Stimulated activated CD4-positive, alpha-beta T cell treated with anti-CD3 and anti-CD28 coated beads, Interleukin-15, amount 100 ng/mL, for 1 hour (primary cell): ENCODE data around the gene EHMT1.
"Not testable (repeated sequence)": the region's sequence is repeated elsewhere in the genome, so short reads cannot be mapped to it uniquely, and the experiment has no call there.

Experiments
- DNase-seq, 2 donors: peaks; one replicate each; pipeline ENCODE4 v3.0.0-alpha.2; 2020; ENCODE audit warnings: low read depth in 1 of 2, low spot score in 1 of 2

EHMT1 gene

DNA sequence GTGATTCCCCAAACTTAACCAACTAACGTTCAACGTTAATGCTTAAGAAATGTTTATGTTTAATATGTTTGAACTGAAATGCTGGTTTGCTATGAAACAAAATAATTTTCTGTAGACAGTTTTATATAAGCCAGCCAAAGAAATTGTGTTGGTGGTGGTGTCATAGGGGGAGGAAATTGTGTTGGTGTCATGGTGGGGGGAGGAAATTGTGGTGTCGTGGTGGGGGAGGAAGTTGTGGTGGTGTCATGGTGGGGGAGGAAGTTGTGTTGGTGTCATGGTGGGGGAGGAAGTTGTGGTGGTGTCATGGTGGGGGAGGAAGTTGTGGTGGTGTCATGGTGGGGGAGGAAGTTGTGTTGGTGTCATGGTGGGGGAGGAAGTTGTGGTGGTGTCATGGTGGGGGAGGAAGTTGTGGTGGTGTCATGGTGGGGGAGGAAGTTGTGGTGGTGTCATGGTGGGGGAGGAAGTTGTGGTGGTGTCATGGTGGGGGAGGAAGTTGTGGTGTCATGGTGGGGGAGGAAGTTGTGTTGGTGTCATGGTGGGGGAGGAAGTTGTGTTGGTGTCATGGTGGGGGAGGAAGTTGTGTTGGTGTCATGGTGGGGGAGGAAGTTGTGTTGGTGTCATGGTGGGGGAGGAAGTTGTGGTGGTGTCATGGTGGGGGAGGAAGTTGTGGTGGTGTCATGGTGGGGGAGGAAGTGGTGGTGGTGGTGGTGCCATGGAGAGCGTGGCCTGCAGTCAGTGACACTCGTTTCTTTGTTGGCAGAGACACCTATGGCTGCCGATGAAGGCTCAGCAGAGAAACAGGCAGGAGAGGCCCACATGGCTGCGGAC lies 97.3 kb downstream of the EHMT1 start:
- not testable (repeated sequence) for DNase-seq

DNA sequence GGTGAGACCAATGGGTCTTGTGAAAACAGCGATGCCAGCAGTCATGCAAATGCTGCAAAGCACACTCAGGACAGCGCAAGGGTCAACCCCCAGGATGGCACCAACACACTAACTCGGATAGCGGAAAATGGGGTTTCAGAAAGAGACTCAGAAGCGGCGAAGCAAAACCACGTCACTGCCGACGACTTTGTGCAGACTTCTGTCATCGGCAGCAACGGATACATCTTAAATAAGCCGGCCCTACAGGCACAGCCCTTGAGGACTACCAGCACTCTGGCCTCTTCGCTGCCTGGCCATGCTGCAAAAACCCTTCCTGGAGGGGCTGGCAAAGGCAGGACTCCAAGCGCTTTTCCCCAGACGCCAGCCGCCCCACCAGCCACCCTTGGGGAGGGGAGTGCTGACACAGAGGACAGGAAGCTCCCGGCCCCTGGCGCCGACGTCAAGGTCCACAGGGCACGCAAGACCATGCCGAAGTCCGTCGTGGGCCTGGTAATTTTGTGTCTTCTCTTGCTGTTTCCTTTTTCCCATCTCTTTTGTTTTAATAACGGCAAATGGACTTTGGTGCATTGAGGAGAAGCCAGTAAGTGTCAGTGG lies 98.0 kb downstream of the EHMT1 start:
- no peak for DNase-seq

DNA sequence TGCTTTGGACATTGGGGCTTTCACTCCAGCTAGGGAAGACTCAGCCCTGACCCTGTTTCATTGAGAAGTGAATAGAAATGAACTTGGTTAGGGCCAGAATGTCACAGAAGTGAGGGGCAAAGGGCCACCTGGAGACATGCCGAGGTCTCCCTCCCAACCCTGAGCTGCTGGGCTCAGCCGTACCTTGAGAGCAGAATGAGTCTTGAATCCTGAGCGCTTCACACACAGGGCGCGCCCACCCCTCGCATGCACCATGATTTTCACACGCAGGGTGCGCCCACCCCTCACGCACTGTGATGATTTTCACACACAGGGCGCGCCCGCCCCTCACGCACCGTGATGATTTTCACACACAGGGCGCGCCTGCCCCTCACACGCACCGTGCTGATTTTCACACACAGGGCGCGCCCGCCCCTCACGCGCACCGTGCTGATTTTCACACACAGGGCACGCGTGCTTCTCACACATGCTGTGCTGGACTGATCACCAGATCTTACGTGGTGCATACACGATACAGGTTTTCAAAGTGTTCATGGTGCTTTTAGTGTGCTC lies 99.0 kb downstream of the EHMT1 start:
- DNase-seq: no peak

DNA sequence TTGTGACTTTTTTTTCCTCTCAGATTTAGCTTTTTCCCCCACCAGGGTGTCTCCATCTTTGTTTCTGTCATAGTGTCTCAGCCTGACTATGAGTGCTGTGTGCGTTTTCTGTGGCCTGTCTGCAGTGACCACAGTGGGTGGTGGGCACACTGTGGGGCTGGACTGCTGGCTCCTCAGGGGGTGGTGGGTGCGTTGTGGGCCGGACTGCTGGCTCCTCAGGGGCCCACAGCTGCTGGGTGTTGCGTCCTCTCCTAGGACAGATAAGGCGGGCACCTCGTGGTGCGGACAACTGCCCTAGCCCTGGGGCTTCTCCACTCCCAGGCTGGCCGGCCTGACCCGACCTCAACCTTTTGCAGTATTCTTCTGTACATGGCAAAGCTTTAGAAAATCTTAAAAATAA lies 100.4 kb downstream of the EHMT1 start:
- no peak for DNase-seq

DNA sequence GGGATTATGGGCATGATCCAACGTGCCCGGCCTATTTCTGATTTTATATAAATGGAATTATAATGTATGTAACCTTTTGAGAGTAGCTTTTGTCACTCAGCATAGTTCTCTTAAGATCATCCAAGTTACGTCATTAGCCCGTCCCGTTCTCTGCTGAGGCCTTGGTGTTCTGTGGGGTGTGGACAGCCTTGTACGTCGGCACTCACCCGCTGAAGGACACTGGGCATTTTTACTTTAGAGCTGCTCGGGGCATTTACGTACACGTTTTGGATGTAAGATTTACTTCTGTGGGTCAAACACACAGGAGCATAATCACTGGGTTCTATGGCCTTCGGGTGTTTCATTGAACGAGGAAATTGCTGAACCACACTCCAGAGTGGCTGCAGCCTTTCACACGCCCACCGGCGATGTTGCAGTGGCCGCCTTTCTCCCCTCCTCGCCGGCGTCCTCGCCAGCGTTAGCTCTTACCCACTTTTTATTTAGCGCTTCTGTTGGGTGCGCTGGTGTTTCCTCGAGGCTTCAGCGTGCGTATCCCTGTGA lies 101.8 kb downstream of the EHMT1 start:
- no peak for DNase-seq

DNA sequence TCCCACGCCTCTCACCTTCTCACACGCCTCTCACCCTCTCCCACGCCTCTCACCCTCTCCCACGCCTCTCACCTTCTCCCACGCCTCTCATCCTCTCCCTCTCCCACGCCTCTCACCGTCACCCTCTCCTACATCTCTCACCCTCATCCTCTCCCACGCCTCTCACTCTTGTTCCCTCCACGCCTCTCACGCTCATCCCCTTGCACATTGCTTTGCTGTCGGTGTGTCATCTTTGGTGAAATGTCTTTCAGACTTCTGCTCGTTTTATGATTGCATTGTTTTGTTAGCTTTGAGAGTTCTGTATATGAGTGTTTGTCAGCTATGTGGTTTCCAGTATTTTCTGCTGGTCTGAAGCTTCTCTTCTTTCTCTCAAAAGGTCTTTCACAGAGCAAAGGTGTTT lies 102.7 kb downstream of the EHMT1 start:
- DNase-seq: no peak

DNA sequence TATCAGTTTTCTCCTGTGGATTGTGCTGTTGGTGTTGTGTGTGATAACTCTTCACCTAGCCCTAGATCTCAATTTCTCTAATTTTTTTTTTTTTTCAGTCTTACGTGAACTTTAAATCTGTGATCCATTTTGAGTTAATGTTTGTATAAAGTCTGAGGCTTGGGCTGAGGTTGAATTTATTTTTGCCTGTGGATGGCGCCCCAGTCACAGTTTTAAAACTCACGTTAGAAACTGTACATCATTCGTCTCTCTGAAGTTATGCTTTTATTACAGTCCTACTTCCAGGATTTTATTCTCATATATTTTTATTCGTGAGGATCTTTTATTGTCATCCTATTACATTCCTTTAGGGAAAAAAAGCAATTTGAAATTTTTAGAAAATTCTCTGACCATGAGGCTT lies 103.1 kb downstream of the EHMT1 start:
- DNase-seq: no peak

DNA sequence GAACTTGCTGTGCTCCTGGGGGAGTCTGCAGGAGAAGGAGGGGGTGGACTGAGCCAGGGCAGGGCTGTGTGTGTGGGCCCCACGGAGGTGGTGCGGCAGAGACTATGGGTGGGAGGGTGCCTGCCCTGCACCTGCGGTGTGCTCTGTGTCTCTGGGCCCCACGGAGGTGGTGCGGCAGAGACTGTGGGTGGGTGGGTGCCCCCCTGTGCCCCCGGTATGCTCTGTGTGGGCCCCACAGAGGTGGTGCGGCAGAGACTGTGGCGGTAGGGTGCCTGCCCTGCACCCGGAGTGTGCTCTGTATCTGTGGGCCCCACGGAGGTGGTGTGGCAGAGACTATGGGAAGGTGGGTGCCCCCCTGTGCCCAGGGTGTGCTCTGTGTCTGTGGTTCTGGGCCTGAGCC lies 103.7 kb downstream of the EHMT1 start:
- DNase-seq: no peak

DNA sequence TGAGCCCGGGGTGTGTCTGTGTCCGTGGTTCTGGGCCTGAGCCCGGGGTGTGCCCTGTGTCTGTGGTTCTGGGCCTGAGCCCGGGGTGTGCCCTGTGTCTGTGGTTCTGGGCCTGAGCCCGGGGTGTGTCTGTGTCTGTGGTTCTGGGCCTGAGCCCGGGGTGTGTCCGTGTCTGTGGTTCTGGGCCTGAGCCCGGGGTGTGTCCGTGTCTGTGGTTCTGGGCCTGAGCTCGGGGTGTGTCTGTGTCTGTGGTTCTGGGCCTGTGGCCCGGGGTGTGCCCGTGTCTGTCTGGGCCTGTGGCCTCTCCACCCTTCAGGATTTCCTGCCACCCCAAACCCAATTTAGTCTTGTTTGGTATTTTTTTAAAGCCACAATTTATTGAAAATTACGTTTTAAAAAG lies 104.6 kb downstream of the EHMT1 start:
- DNase-seq: not testable (repeated sequence)

DNA sequence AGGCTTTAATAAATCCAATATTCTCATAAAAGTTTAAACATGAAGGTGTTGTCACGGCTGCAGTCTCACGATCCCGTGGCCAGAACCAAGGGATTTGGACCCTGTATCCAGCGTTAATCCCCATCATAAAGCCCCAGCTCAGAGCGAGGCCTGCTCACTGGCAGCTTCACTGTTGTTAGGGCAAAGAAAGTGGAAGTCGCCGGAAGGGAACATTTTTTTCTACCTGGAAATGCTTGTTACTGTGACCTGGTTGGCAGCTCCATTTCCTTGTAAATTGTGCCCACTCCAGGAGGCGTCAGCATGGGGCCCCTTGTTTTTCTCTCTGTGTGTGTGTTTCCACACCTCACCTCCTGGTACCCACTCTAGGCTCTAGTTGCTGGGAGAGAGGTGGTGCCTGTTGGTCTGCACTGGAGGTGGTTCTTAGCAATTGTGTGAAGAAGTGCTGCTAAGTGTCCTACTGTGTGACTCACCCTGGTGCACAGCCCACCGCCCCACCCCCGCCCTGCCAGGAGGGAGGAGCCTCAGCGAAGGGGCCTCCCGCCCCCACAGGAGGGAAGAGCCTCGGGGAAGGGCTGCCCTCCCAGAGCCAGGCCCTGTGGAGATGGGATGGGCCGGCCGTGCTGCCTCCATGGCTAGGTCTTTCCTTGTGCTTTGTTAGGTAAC lies 105.1 kb downstream of the EHMT1 start:
- no peak for DNase-seq

DNA sequence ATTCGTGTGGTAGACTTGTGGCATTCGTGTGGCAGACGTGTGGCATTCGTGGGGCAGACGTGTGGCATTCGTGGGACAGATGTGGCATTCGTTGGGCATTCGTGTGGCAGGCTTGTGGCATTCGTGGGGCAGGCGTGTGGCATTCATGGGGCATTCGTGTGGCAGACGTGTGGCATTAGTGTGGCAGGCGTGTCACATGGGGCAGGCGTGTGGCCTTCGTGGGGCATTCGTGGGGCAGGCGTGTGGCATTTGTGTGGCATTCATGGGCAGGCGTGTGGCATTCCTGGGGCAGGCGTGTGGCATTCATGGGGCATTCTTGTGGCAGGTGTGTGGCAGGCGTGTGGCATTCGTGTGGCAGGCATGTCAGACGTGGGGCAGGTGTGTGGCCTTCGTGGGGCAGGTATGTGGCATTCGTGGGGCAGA lies 106.0 kb downstream of the EHMT1 start:
- no peak for DNase-seq

DNA sequence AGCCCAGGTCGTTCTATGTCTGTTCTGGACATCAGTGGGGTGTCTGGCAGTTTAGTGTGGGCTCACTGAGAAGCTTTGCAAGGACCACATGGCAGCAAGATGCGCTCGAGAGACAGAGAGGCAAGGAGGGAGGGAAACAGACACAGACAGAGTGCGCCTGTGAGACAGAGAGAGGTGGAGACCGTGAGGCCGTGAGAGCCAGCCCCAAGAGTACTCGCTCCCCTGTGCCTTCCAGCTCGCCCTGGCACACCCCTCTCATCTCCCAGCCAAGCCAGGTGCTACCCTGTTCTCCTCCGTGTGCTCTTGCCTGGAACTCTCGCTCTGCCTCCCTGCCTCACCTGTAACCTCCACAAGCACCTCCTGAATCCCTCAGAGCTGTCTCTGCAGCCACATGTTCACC lies 106.8 kb downstream of the EHMT1 start:
- DNase-seq: no peak

DNA sequence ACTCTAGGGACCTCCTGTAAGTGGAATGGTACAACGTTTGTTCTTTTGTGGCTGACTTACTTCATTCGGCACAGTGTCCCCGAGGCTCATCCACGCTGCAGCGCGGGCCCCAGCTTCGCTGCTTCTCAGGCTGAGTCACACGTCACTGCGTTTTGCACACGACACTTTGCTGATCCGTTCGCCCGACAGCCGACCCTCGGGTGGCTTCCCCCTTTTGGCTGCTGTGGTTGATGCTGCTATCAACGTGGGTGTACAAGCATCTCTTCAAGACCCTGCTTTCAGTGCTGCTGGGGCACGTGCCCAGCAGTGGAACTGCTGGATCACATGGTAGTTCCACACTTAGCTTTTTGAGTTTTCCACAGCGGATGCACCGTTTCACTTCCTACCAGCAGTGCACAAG lies 107.5 kb downstream of the EHMT1 start:
- DNase-seq: not testable (repeated sequence)

DNA sequence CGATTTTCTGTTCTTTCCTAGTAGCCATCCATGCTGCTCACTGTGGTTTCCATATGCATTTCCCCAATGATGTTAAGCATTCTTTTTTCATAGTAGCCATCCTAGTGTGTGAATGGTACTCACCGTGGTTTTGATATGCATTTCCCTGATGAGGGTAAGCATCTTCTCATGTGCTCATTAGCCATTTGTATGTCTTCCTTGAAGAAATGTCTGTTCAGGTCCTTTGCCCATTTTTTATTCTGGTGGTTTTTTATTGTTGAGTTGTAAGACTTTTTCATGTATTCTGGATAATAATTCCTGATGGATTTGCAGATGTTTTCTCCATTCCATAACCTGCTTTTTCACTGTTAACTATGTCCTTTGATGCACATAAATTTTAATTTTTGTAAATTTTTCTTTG lies 108.0 kb downstream of the EHMT1 start:
- DNase-seq: no peak

DNA sequence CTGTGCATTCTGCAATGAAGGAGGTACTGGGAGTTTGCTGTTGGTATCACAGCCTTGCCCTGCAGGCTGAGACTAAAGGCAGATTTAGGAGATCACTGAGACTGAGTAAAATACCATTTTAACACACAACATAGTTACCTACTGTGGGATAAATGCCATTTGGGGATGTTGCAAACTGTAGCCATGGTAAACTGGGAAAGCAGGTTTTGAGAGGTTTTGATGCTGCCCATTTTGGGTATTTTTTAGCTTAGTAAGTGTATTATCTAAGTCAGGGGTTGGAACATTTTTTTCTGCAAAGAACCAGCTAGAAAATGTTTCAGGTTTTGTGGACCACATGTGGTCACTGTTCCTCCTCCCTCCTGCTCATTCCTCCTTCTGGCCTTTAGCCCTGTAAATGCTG lies 108.9 kb downstream of the EHMT1 start:
- no peak for DNase-seq

DNA sequence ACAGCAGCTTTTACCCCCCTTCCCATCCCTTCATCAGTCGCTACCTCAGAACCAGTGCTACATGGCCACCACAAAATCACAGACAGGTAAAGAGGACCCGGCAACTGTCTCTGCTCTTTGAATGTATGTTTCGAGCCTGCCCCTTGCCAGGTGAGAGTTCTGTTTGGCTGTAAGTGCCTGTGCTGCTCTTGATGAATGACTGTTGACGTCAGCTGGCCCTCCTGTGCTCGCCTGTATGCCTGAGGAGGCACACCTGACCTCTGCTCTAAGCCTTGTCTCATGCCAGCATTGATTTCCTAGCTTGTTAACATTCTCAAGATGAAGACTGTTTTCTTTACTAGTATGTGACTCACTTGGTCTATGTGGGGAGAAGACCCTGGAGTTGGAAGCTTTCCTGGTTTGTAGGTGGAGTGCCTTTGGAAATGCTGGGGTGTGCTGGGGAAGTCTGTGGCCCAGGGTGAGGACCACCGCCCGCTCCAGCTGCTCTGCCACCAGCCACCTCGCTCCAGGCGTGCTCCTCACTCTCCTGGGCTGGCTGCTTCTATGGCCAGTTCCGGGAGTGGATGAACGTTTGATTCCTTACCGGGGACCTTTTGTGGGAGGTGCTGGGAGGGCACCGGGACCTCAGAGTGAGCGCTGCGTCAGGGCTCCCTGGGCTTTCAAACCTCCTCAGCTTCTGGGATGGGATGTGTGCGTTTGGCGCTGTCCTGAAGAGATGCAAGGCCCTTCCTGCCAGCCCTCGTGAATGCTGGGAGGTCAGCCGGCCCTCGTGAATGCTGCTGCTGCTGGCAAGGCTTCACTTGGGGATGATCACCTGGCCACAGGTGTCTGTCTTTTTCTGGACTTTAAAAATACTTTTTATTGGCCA lies 109.9 kb downstream of the EHMT1 start:
- no peak for DNase-seq

DNA sequence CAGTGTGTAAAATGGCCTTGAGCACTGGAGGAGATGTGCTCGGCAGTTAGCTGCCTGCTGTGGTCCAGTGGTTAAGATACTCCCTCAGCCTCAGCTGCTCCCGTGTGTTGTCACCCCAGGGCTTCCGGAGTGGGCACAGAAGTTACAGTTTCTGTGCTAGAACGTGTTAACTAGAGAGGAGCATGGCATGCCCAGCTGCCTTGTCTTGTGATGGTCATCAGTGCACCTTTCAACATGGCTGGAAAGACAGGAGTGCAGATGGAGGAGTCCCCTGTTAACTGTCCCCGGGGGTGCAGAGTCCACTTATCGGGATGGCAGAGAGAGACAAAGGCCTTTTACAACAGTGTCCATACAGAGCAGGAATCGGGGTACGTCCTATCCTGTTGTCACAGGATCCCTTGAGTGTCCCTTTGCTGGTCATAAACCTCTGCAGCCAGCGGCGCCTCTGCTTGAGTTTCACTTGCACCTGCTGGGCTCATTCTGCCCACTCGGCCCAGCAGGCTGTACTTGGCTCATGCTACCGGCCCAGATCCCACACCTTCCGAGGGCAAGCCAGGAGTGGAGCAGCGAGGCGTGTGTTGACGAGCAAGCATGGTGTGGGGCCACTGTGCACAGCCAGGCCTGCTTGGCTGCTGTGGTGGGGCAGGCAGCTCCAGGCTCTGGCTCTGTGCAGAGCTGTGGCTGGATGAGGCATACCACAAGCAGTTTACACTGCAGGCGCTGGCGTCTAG lies 112.6 kb downstream of the EHMT1 start:
- DNase-seq: no peak

DNA sequence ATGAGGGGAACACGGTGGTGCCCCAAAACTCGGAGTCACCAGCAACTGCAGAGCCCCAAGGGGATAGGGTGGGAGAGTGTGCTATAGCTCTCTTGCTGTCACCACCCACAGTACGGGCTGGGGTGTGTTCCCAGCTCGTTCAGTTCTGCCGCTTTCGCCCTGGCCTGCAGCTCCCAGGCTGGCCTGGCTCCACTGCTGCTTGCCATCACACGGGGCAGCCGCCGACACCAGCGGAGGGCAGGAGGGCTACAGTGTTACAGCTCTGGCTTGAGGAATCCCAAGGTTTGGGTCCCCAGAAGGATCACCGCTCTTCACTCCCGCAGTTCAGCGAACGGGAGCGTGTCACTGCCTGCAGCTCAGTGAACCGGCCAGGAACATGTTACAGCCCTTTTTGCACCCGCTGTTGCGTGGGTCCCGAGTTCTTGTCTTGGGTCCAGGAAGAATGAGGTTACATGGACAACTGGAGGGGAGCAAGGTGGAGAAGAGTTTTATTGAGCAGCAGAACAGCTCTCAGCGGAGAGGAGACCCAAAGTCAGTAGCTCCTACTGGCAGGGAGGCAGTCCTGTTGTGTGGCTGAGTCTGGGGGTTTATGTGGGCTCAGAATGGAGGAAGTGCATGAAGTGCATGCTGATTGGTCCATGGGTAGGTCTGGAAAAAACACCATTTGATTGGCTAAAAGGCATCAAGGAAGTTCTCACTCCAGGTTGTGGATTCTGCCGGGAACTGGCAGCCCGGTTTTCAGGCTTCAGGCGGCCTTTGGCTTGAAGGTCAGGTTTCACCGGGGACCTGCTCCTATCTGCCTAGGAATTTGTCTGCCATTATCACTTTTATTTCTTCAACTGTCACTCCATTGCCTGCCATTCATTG lies 113.4 kb downstream of the EHMT1 start:
- DNase-seq: no peak

DNA sequence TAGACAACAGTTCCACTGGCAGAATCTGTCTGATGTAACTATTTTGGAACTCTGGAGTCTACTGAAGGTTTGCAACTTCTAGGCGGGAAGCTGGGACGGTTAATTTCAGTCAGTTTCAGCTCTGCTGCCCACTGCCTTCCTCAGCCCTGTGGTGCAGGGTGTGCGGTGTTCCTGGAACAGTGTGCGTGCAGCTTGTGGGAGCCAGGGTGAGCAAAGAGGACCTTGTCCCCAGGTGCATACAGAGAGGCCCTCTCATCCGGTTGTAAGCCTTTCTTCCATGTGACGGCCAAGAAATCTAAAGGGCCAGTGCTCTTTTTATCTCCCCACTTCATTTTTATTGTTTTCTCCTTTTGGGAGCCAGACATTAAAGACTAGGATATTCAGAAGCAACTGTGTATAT lies 114.6 kb downstream of the EHMT1 start:
- DNase-seq: no peak
